Loucy (cell line): ENCODE measurements around the gene UBAC2.

Source experiments
- EZH2phosphoT487 ChIP-seq: fragments of 200-600 bp; IDR thresholded peaks from 2 replicates; pipeline ENCODE4 v1.6.1; 2018; ENCODE audit warnings: antibody characterized with exemption, mild to moderate bottlenecking, moderate library complexity, borderline replicate concordance
- TF ChIP-seq, protein P1 (sequence below): fragments of 200-600 bp; sonication (generic); conservative IDR thresholded peaks from 2 replicates; pipeline ENCODE4 v1.5.1; 2014; ENCODE audit warnings: mild to moderate bottlenecking, antibody characterized with exemption, low read length

GRCh38 chr13:99339736-99340397 lies 139.2 kb downstream of the UBAC2 start:
- TF ChIP-seq, protein P1, sequence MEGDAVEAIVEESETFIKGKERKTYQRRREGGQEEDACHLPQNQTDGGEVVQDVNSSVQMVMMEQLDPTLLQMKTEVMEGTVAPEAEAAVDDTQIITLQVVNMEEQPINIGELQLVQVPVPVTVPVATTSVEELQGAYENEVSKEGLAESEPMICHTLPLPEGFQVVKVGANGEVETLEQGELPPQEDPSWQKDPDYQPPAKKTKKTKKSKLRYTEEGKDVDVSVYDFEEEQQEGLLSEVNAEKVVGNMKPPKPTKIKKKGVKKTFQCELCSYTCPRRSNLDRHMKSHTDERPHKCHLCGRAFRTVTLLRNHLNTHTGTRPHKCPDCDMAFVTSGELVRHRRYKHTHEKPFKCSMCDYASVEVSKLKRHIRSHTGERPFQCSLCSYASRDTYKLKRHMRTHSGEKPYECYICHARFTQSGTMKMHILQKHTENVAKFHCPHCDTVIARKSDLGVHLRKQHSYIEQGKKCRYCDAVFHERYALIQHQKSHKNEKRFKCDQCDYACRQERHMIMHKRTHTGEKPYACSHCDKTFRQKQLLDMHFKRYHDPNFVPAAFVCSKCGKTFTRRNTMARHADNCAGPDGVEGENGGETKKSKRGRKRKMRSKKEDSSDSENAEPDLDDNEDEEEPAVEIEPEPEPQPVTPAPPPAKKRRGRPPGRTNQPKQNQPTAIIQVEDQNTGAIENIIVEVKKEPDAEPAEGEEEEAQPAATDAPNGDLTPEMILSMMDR = no peak
- no peak for TF ChIP-seq EZH2phosphoT487
